ENCODE data around the gene DLK1.
A peak's percentile ranks its signal among the peaks of the same experiment; 100 is the strongest.

DLK1 gene

GRCh38 chr14:100717386-100717785 lies 9.3 kb upstream of the DLK1 start:
- no peak overlapping the region for H3K4me3 Mint-ChIP-seq
- peak overlapping the region in 2 of 3 experiments; percentile 13 to 58 for H3K27ac Mint-ChIP-seq
- H3K9me3 Mint-ChIP-seq: no peaks in the 10 kb centered on the region
- peaks cover 71% of the 10 kb centered on the region for H3K4me1 Mint-ChIP-seq
- TF ChIP-seq CTCF (IDR thresholded peaks at IDR 0.05; ENCODE audit: unreplicated experiment in 3 of 3): no peak
- H3K27me3 Mint-ChIP-seq (ENCODE audit: low read depth): peaks cover 43% of the 10 kb centered on the region
- no peaks in the 10 kb centered on the region for H3K36me3 Mint-ChIP-seq (ENCODE audit: low read depth)

- H3K4me1 Mint-ChIP-seq: peaks cover 73% of the 10 kb centered on the region
- H3K9me3 Mint-ChIP-seq: no peaks in the 10 kb centered on the region
- no peaks in the 10 kb centered on the region for H3K36me3 Mint-ChIP-seq (ENCODE audit: low read depth)
- peaks cover 56% of the 10 kb centered on the region for H3K27me3 Mint-ChIP-seq (ENCODE audit: low read depth)
- TF ChIP-seq CTCF (IDR thresholded peaks at IDR 0.05; ENCODE audit: unreplicated experiment in 3 of 3): no peak
- peak overlapping the region in 1 of 3 experiments; percentile 49 for H3K27ac Mint-ChIP-seq
- no peak overlapping the region for H3K4me3 Mint-ChIP-seq
Observed at GRCh38 chr14:100719976-100720520, 6.6 kb upstream of the DLK1 start.

DNA sequence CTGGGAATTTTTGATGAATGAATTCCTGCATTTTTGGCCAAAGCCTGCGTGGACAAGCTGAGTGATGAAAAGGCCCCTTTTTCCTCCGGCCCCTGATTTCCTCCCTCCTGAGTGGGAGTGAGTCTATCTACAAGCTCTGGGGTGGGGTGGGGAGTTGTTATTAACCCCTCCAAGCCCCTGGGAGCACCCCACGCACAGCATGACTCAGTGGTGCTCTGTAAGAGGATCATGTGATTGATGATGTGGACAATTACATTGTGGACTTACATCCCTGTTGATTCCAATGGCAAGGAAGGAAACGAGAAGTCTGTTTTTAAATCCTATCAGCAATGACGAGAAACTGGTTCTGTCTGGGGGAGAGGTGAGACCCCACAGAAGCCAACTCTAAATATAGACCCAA lies 5.1 kb upstream of the DLK1 start:
- TF ChIP-seq CTCF (IDR thresholded peaks at IDR 0.05; ENCODE audit: unreplicated experiment in 3 of 3): no peak
- Mint-ChIP-seq H3K4me1 (peaks cover 73% of the 10 kb centered on the region), H3K36me3 (ENCODE audit: low read depth) (no peaks in the 10 kb centered on the region), H3K9me3 (no peaks in the 10 kb centered on the region), H3K27ac (peak overlapping the region in 2 of 3 experiments; percentile 51 to 61), H3K27me3 (ENCODE audit: low read depth) (peaks cover 63% of the 10 kb centered on the region), H3K4me3 (no peak overlapping the region)

DNA sequence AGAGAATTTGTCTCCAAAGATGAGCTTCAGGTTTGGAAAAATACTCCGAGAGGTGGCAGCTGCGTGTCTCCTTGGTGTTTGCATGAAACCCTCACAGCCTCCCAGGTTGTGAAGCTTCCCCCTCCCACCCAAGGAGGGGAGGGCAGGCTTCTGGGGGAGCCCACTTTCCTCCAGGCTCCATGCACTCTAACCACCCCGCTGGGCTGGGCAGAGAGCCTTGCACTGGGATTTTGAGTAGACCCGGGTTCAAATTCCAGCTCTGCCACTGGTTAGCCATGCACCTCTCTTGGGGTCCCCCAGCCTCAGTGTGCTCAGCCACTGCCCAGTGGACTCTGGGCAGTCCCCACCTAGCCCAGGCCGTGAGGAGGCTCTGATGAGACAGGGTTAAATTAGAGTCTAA lies 4.3 kb upstream of the DLK1 start:
- Mint-ChIP-seq H3K36me3 (ENCODE audit: low read depth) (no peaks in the 10 kb centered on the region), H3K4me3 (no peak overlapping the region), H3K4me1 (peaks cover 70% of the 10 kb centered on the region), H3K27ac (no peak overlapping the region), H3K27me3 (ENCODE audit: low read depth) (peaks cover 67% of the 10 kb centered on the region), H3K9me3 (no peaks in the 10 kb centered on the region)
- TF ChIP-seq CTCF (IDR thresholded peaks at IDR 0.05; ENCODE audit: unreplicated experiment in 3 of 3): no peak

- TF ChIP-seq CTCF (IDR thresholded peaks at IDR 0.05; ENCODE audit: unreplicated experiment in 3 of 3): no peak
- Mint-ChIP-seq H3K27me3 (ENCODE audit: low read depth) (peaks cover 76% of the 10 kb centered on the region), H3K9me3 (no peaks in the 10 kb centered on the region), H3K27ac (peak overlapping the region in 1 of 3 experiments; percentile 70), H3K4me3 (peak overlapping the region in 2 of 3 experiments; percentile 7 to 66), H3K36me3 (ENCODE audit: low read depth) (no peaks in the 10 kb centered on the region), H3K4me1 (peaks cover 69% of the 10 kb centered on the region)
Observed at GRCh38 chr14:100723135-100723829, 3.4 kb upstream of the DLK1 start.
